Liver (tissue), 9 donors: Measurements from ENCODE around the gene LILRA5. TPM values are rescaled to one million over a fixed set of nuclear protein-coding genes. Genes with fewer than 3 reads are reported as not detected.

Experiments
- DNase-seq: peaks from one replicate; pipeline ENCODE4 v3.0.0-alpha.2; 2017; ENCODE audit warnings: low spot score
- H3K27ac ChIP-seq, 2 donors: one replicate each; pipeline ENCODE4 v1.7.0; 2013; ENCODE audit warnings: inconsistent platforms in 2 of 2, low read length in 2 of 2, control low read depth in 1 of 2, low read depth in 1 of 2, mild to moderate bottlenecking in 1 of 2
- H3K27me3 ChIP-seq, 4 donors: one replicate each; pipeline versions ENCODE4 v1.6.1 to v1.7.0; 2013; ENCODE audit warnings: low read length in 3 of 4, inconsistent platforms in 1 of 4, mild to moderate bottlenecking in 1 of 4, moderate library complexity in 1 of 4; ENCODE audit not compliant: control insufficient read depth in 4 of 4, insufficient read depth in 4 of 4
- H3K36me3 ChIP-seq, 4 donors: one replicate each; pipeline versions ENCODE4 v1.6.1 to v1.7.0; 2013; ENCODE audit warnings: low read length in 3 of 4, mild to moderate bottlenecking in 3 of 4, low read depth in 1 of 4, moderate library complexity in 1 of 4; ENCODE audit not compliant: control insufficient read depth in 4 of 4, insufficient read depth in 3 of 4
- H3K4me1 ChIP-seq, 4 donors: one replicate each; pipeline versions ENCODE4 v1.6.1 to v1.7.0; 2013; ENCODE audit warnings: low read length in 3 of 4, mild to moderate bottlenecking in 3 of 4, moderate library complexity in 1 of 4; ENCODE audit not compliant: control insufficient read depth in 4 of 4, insufficient read depth in 4 of 4
- H3K4me3 ChIP-seq, 3 donors: one replicate each; pipeline versions ENCODE4 v1.6.1 to v1.7.0; 2013; ENCODE audit warnings: low read length in 3 of 3, control low read depth in 1 of 3, low read depth in 1 of 3, mild to moderate bottlenecking in 1 of 3
- H3K9ac ChIP-seq, 2 donors: one replicate each; pipeline ENCODE4 v1.7.0; 2013; ENCODE audit warnings: low read length in 2 of 2, mild to moderate bottlenecking in 2 of 2, moderate library complexity in 2 of 2, control low read depth in 1 of 2, low read depth in 1 of 2
- H3K9me3 ChIP-seq, 4 donors: one replicate each; pipeline versions ENCODE4 v1.6.1 to v1.7.0; 2013; ENCODE audit warnings: low read length in 3 of 4; ENCODE audit not compliant: control insufficient read depth in 4 of 4
- ATF3 ChIP-seq: IDR thresholded peaks from 2 replicates; pipeline ENCODE4 v1.6.1; 2016; ENCODE audit warnings: antibody characterized with exemption
- CTCF ChIP-seq: fragments of 150-350 bp; IDR thresholded peaks from 2 replicates; pipeline ENCODE4 v1.5.1; 2017; ENCODE audit warnings: improper control_type of control experiment, low read depth, low read length; ENCODE audit not compliant: missing input control
- EGR1 ChIP-seq, 2 donors: IDR thresholded peaks; 2 replicates each; pipeline ENCODE4 v1.6.1; 2016 to 2018; ENCODE audit warnings: antibody characterized with exemption in 2 of 2, low read depth in 2 of 2
- FOXA1 ChIP-seq: IDR thresholded peaks from 2 replicates; pipeline ENCODE4 v1.6.1; 2016; ENCODE audit warnings: antibody characterized with exemption
- FOXA2 ChIP-seq: IDR thresholded peaks from 2 replicates; pipeline ENCODE4 v1.6.1; 2016; ENCODE audit warnings: antibody characterized with exemption
- GABPA ChIP-seq, 2 donors: IDR thresholded peaks in 1 of 2; conservative IDR thresholded peaks in 1 of 2; 2 replicates each; pipeline ENCODE4 v1.6.1; 2016; ENCODE audit warnings: antibody characterized with exemption in 2 of 2, mild to moderate bottlenecking in 1 of 2, moderate library complexity in 1 of 2
- HNF4A ChIP-seq, 2 donors: conservative IDR thresholded peaks; 2 replicates each; pipeline ENCODE4 v1.6.1; 2016; ENCODE audit warnings: antibody characterized with exemption in 2 of 2, mild to moderate bottlenecking in 2 of 2
- HNF4G ChIP-seq: IDR thresholded peaks from 2 replicates; pipeline ENCODE4 v1.6.1; 2016; ENCODE audit warnings: antibody characterized with exemption
- JUND ChIP-seq, 2 donors: IDR thresholded peaks; 2 replicates each; pipeline ENCODE4 v1.6.1; 2016; ENCODE audit warnings: antibody characterized with exemption in 2 of 2
- MAX ChIP-seq: IDR thresholded peaks from 2 replicates; pipeline ENCODE4 v1.6.1; 2016; ENCODE audit warnings: antibody characterized with exemption
- NR2F2 ChIP-seq: IDR thresholded peaks from 2 replicates; pipeline ENCODE4 v1.6.1; 2016; ENCODE audit warnings: antibody characterized with exemption
- RAD21 ChIP-seq, 2 donors: IDR thresholded peaks; 2 replicates each; pipeline ENCODE4 v1.6.1; 2016; ENCODE audit warnings: antibody characterized with exemption in 2 of 2, mild to moderate bottlenecking in 2 of 2
- REST ChIP-seq: IDR thresholded peaks from 2 replicates; pipeline ENCODE4 v1.6.1; 2016; ENCODE audit warnings: antibody characterized with exemption, mild to moderate bottlenecking
- RXRA ChIP-seq, 2 donors: IDR thresholded peaks; 2 replicates each; pipeline ENCODE4 v1.6.1; 2017 to 2018; ENCODE audit warnings: antibody characterized with exemption in 2 of 2, mild to moderate bottlenecking in 1 of 2
- SP1 ChIP-seq: IDR thresholded peaks from 2 replicates; pipeline ENCODE4 v1.6.1; 2018; ENCODE audit warnings: antibody characterized with exemption, mild to moderate bottlenecking
- TAF1 ChIP-seq: conservative IDR thresholded peaks from 2 replicates; pipeline ENCODE4 v1.6.1; 2016; ENCODE audit warnings: antibody characterized with exemption, mild to moderate bottlenecking
- YY1 ChIP-seq: IDR thresholded peaks from 2 replicates; pipeline ENCODE4 v1.6.1; 2016; ENCODE audit warnings: antibody characterized with exemption, mild to moderate bottlenecking
- ZBTB33 ChIP-seq: IDR thresholded peaks from 2 replicates; pipeline ENCODE4 v1.6.1; 2016; ENCODE audit warnings: antibody characterized with exemption
- WGBS: extraction: QIAGEN DNeasy Blood & Tissue Kit; methylation state at CpG from one replicate; pipeline ENCODE4 v1.1.7; 2013; 5-methylcytosine and 5-hydroxymethylcytosine counted together
- polyA plus RNA-seq, 2 donors: library from polyadenylated mRNA; stranded (reverse) in 1 of 2; unstranded in 1 of 2; fragments of 200-250 nt in 1 of 2; fragments of >200 nt in 1 of 2; fragmentation: Nextera tagmentation in 1 of 2; extraction: Ambion mirVana in 1 of 2; gene quantifications; one replicate each; pipeline versions ENCODE4 v1.2.1 to v1.2.3, GENCODE V29; 2013 to 2015
- total RNA-seq, 2 donors: library from RNA; depleted of rRNA; stranded (reverse); fragments of >200 nt; gene quantifications; one replicate each; pipeline ENCODE4 v1.2.3, GENCODE V29; 2014
- donor health status: healthy.
- donor health status: healthy.
- donor health status: healthy.
- donor health status: healthy.
- donor health status: healthy.

Gene LILRA5
- total and polyA plus RNA-seq, 4 donors = 0.58 to 8.7 (median 4.6) TPM

- 68% methylated on average over 12 of the region's 12 CpGs for WGBS
- no peak overlapping the region for H3K27ac ChIP-seq
- H3K27me3 ChIP-seq = no peaks in the 10 kb centered on the region
- no peak overlapping the region for H3K4me3 ChIP-seq
- no peak overlapping the region for H3K9ac ChIP-seq
- no peak for DNase-seq
- no peaks in the 10 kb centered on the region for H3K4me1 ChIP-seq
- H3K36me3 ChIP-seq = no peaks in the 10 kb centered on the region
- TF ChIP-seq ZBTB33 (no peak), GABPA (IDR thresholded peaks at IDR 0.05 in 1 of 2, conservative IDR thresholded peaks at IDR 0.05 in 1 of 2) (no peak), CTCF (no peak), YY1 (no peak), HNF4G (no peak), NR2F2 (no peak), RXRA (IDR thresholded peaks at IDR 0.05) (no peak), FOXA1 (no peak), REST (no peak), HNF4A (conservative IDR thresholded peaks at IDR 0.05) (no peak), EGR1 (IDR thresholded peaks at IDR 0.05; ENCODE audit: low read depth in 2 of 2) (no peak)
- no peaks in the 10 kb centered on the region for H3K9me3 ChIP-seq
These were observed 23.3 kb upstream of the LILRA5 start for GRCh38 chr19:54335979-54336892.

GRCh38 chr19:54335164-54335563 lies 22.2 kb upstream of the LILRA5 start:
- TF ChIP-seq MAX = no peak
- no peak for TF ChIP-seq EGR1 (IDR thresholded peaks at IDR 0.05; ENCODE audit: low read depth in 2 of 2)
- TF ChIP-seq GABPA (IDR thresholded peaks at IDR 0.05 in 1 of 2, conservative IDR thresholded peaks at IDR 0.05 in 1 of 2) = no peak
- no peak for TF ChIP-seq FOXA1
- TF ChIP-seq FOXA2 = no peak
- no peak for TF ChIP-seq ZBTB33
- no peak for TF ChIP-seq TAF1
- no peak for TF ChIP-seq JUND (IDR thresholded peaks at IDR 0.05)
- no peak for TF ChIP-seq RXRA (IDR thresholded peaks at IDR 0.05)
- TF ChIP-seq HNF4G = no peak
- TF ChIP-seq YY1 = no peak
- no peak for TF ChIP-seq RAD21 (IDR thresholded peaks at IDR 0.05)
- no peak for TF ChIP-seq ATF3
- no peak for TF ChIP-seq NR2F2
- no peak for TF ChIP-seq SP1
- Histone ChIP-seq H3K9ac (no peak overlapping the region), H3K4me1 (no peaks in the 10 kb centered on the region), H3K27ac (no peak overlapping the region), H3K4me3 (no peak overlapping the region), H3K36me3 (no peaks in the 10 kb centered on the region), H3K9me3 (no peaks in the 10 kb centered on the region), H3K27me3 (peaks cover 0 to under 1% (median 0%) of the 10 kb centered on the region in 4 donors)
- WGBS = 51% methylated on average over 5 of the region's 5 CpGs
- DNase-seq = no peak
